D721Med (cell line): ENCODE results near the gene PER2.

Experiments
- DNase-seq: peaks from one replicate; pipeline ENCODE4 v3.0.0; 2011; ENCODE audit warnings: low spot score; ENCODE audit not compliant: insufficient read length
- FAIRE-seq: peaks from 2 replicates; lab custom pipeline; 2011; peaks lifted over from hg19 to GRCh38; lab: Jason Lieb, UNC
- TF ChIP-seq, protein P1 (sequence below): IDR thresholded peaks from 2 replicates; pipeline ENCODE4 v1.5.1; 2012; ENCODE audit warnings: mild to moderate bottlenecking, control low read depth; ENCODE audit not compliant: insufficient read depth; ENCODE audit errors: missing control alignments

Gene PER2

DNA sequence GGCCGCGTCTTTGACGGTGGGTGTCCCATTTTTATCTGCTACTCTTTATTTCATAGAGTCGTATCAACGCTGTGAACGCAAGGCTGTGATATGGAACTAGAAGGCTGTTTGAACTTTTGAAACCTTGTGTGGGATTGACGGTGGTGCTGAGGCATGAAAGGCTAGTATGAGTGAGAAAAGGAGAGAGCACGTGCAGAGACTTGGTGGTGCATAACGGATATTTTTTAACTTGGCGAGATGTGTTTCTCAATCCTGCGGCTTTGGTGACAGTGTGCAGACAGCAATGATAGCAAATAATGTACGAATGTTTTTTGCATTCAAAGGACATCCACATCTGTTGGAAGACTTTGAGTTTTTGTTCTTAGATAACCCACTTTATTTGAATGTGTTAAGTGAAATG is 54.8 kb downstream of the PER2 start:
- FAIRE-seq (no peak), DNase-seq (no peak)
- TF ChIP-seq, protein P1, sequence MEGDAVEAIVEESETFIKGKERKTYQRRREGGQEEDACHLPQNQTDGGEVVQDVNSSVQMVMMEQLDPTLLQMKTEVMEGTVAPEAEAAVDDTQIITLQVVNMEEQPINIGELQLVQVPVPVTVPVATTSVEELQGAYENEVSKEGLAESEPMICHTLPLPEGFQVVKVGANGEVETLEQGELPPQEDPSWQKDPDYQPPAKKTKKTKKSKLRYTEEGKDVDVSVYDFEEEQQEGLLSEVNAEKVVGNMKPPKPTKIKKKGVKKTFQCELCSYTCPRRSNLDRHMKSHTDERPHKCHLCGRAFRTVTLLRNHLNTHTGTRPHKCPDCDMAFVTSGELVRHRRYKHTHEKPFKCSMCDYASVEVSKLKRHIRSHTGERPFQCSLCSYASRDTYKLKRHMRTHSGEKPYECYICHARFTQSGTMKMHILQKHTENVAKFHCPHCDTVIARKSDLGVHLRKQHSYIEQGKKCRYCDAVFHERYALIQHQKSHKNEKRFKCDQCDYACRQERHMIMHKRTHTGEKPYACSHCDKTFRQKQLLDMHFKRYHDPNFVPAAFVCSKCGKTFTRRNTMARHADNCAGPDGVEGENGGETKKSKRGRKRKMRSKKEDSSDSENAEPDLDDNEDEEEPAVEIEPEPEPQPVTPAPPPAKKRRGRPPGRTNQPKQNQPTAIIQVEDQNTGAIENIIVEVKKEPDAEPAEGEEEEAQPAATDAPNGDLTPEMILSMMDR, result no peak

DNA sequence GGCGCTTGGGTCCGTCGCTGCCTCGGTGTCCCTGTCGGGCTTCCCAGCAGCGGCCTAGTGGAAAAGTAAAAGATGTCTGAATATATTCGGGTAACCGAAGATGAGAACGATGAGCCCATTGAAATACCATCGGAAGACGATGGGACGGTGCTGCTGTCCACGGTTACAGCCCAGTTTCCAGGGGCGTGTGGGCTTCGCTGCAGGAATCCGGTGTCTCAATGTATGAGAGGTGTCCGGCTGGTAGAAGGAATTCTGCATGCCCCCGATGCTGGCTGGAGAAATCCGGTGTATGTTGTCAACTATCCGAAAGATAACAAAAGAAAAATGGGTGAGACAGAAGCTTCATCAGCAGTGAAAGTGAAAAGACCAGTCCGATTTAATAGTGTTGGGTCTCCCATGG is 56.6 kb downstream of the PER2 start:
- DNase-seq, result peak; percentile 11
- FAIRE-seq, result no peak
- TF ChIP-seq, protein P1, result no peak

DNA sequence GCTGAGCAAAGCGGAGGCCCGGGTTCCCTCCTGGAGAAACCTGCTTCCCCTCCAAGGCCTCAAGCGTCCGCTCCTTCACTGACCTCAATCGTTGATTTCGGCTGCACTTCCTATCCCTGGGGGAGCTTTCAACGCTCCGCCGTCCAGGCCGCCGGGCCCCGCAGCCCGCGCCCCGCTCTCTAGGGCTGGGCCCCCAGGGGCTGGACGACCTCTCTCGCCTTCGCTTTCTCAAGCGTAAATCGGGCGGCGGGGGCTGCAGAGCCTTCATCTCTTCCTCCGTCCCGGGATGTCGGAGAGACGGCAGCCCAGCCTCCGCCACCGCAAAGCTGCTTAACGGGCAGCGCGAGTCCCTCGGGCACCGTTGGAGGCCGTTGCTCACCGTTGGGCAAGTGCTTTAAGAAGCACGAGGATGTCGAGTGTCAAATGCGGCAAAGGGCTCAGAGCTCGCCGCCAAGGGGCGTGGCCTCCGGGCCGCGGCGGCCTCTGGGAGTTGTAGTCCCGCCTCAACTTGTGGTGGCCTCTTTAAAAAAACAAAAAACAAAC is 57.1 kb downstream of the PER2 start:
- TF ChIP-seq, protein P1, result no peak
- peak; percentile 5 for DNase-seq
- no peak for FAIRE-seq

DNA sequence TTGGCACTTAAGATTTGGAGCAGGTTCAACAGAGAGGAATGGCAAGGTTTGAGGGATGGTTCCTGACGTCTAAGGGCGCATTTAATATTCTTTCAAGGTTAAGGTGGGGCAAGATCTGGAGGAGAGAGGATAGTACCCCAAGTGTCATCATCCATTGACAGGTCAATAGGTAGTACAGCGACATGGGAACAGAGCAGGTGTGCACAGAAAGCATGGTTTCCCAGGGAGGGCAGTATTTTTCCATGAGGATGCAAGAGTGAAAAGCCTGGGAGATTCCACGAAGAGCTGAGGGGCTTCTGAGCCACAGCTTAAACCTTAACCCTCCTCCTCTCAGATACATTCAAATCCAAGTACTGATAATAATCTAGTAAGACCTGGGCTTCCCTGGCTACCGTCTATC is 57.7 kb downstream of the PER2 start:
- FAIRE-seq (no peak), DNase-seq (no peak)
- TF ChIP-seq, protein P1, result no peak

DNA sequence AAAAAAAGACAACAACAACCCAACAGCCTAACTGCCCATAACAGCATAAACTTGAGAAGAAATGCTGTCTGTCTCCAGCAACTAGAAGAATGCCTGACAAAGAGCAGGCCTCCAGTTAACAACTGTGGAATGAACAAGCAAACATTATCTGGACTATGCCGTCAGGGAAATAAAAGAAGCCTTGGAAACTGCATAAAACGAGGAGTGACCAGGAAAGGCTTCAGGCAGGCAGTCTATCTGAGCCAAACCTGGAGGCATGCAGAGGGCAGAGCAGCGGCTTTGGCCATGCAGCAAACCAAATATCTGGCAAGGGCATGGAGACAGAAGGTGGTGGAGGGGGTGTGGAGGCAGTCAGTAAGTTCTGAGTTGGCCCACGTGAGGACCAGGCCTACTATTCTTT is 59.7 kb downstream of the PER2 start:
- TF ChIP-seq, protein P1, result no peak
- FAIRE-seq, result no peak
- DNase-seq, result no peak

DNA sequence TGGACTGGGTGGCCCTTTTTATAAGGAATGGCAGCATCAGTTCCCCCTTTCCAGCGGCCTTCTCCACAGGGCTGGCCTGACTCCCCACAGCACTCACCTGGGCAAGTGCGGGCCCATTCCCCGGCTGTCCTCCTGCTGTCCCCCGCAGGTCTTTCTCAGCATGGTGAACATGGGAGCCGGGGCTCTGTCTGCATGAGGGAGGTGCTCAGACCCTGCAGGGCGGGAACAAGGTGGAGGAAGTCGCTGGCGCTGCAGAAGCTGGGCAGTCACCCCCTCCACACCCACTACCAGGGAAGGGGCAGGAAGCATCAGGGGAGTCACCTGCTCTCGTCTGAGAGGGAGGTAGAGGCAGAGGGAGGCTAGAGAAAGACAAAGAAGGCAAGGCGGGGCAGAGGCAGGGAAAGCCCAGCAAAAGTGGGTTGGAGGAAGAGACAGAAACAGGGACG is 60.8 kb downstream of the PER2 start:
- no peak for DNase-seq
- no peak for FAIRE-seq
- TF ChIP-seq, protein P1, result no peak

DNA sequence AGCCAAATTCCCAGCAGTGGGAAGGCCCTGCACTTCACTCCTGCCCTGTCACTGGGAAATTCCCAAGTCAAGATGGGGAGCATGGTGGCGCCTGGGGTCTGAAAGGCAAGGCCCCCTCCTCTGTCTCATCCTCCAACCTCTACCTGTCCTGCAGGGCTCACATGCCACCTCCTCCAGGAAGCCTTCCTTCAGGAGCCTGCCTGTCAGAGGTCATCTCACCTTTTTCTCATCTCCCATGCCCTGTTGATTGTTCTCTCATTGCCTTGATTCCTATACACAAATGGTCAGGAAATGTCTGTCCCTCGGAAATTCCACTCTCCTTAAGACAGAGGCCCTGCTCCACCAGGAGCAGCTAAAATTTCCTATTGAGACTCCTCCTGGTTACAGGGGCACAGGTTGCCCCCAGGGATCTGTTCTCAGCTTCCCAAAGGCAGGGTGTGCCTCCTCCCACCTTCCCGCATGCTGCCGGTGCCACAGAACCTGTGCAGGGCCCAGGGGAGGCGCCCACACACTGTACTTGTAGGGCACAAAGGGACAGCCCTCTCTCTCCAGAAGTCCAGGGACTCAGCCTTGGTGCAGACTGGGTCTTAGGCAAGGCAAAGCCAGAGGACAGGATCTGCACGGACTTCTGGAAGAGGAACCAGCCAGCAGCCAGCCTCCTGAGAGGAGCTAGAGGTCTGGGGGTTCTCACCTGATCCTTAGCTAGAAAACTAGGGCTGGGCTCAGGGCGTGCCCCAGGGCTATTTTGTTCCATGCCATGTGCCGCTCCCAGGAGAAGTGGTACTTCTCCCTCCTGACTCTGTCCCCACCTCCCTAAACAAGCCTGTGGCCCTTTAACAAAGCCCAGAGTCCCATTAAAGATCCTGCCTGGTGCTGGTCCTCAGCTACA is 61.5 kb downstream of the PER2 start:
- DNase-seq, result no peak
- TF ChIP-seq, protein P1, result no peak
- FAIRE-seq, result no peak
